HL-60 (cell line): ENCODE results near the gene GALNS.

Experiments used
- CTCF ChIP-seq: IDR thresholded peaks from one replicate; pipeline ENCODE4 v1.5.1; 2011; ENCODE audit warnings: low read length, control low read depth, inconsistent platforms; ENCODE audit not compliant: insufficient read depth
- REST ChIP-seq: IDR thresholded peaks from 2 replicates; pipeline ENCODE4 v1.6.1; 2012; ENCODE audit warnings: low read depth; ENCODE audit not compliant: insufficient replicate concordance
- SPI1 ChIP-seq: IDR thresholded peaks from 2 replicates; pipeline ENCODE4 v1.6.1; 2012; ENCODE audit warnings: low read depth, mild to moderate bottlenecking, borderline replicate concordance

GRCh38 chr16:88833086-88833485, 23.7 kb downstream of the GALNS start:
- TF ChIP-seq CTCF (no peak), REST (no peak), SPI1 (no peak)
